Keratinocyte (primary cell): ENCODE results near the gene INHBE. TPM values are rescaled to one million over a fixed set of nuclear protein-coding genes. Genes with fewer than 3 reads are reported as not detected.

Experiments
- DNase-seq: peaks from one replicate; pipeline ENCODE4 v3.0.0-alpha.2; 2011; ENCODE audit warnings: low read depth, missing footprints, low spot score
- FAIRE-seq: peaks from 2 replicates; lab custom pipeline; 2011; peaks lifted over from hg19 to GRCh38; lab: Jason Lieb, UNC
- H2AFZ ChIP-seq: 2 replicates; pipeline ENCODE4 v1.6.0; 2012; ENCODE audit warnings: low read length, control low read depth, inconsistent platforms; ENCODE audit not compliant: control insufficient read depth
- H3K27ac ChIP-seq: 2 replicates; pipeline ENCODE4 v1.5.1; 2011; ENCODE audit warnings: low read length; ENCODE audit not compliant: control insufficient read depth, insufficient read depth
- H3K27me3 ChIP-seq: 3 replicates; pipeline ENCODE4 v1.6.0; 2011; ENCODE audit warnings: low read length; ENCODE audit not compliant: control insufficient read depth, insufficient read depth; ENCODE audit errors: extremely low read depth
- H3K36me3 ChIP-seq, 2 experiments: 2 replicates in 1 of 2; 3 replicates in 1 of 2; pipeline ENCODE4 v1.5.1; 2011; ENCODE audit warnings: low read length in 2 of 2, mild to moderate bottlenecking in 1 of 2; ENCODE audit not compliant: control insufficient read depth in 2 of 2, insufficient read depth in 2 of 2; ENCODE audit errors: extremely low read depth in 1 of 2
- H3K4me1 ChIP-seq: 3 replicates; pipeline ENCODE4 v1.5.1; 2011; ENCODE audit warnings: low read length; ENCODE audit not compliant: control insufficient read depth, insufficient read depth; ENCODE audit errors: extremely low read depth
- H3K4me2 ChIP-seq: 3 replicates; pipeline ENCODE4 v1.6.0; 2011; ENCODE audit warnings: low read depth, low read length; ENCODE audit not compliant: control insufficient read depth, insufficient read depth; ENCODE audit errors: extremely low read depth
- H3K4me3 ChIP-seq, 3 experiments: fragments of 200-600 bp in 1 of 3; sonication (generic) in 1 of 3; 2 replicates in 2 of 3; 3 replicates in 1 of 3; pipeline ENCODE4 v1.5.1; 2011 to 2016; ENCODE audit warnings: low read length in 3 of 3, mild to moderate bottlenecking in 3 of 3, control low read depth in 2 of 3, inconsistent platforms in 1 of 3, low read depth in 1 of 3, mixed read lengths in 1 of 3, mixed run types in 1 of 3, moderate library complexity in 1 of 3; ENCODE audit not compliant: control insufficient read depth in 2 of 3, insufficient read depth in 2 of 3; ENCODE audit errors: extremely low read depth in 1 of 3
- H3K79me2 ChIP-seq: 2 replicates; pipeline ENCODE4 v1.6.0; 2012; ENCODE audit warnings: low read length; ENCODE audit not compliant: control insufficient read depth, insufficient read depth
- H3K9ac ChIP-seq: 3 replicates; pipeline ENCODE4 v1.6.0; 2011; ENCODE audit warnings: low read length; ENCODE audit not compliant: control insufficient read depth, insufficient read depth; ENCODE audit errors: extremely low read depth
- H3K9me1 ChIP-seq: 3 replicates; pipeline ENCODE4 v1.6.0; 2011; ENCODE audit warnings: low read length; ENCODE audit not compliant: control insufficient read depth, insufficient read depth; ENCODE audit errors: extremely low read depth
- H3K9me3 ChIP-seq: 2 replicates; pipeline ENCODE4 v1.5.1; 2012; ENCODE audit warnings: low read depth, low read length; ENCODE audit not compliant: control insufficient read depth
- H4K20me1 ChIP-seq: 3 replicates; pipeline ENCODE4 v1.6.0; 2011; ENCODE audit warnings: low read length; ENCODE audit not compliant: control insufficient read depth, insufficient read depth; ENCODE audit errors: extremely low read depth
- EZH2 ChIP-seq: IDR thresholded peaks from one replicate; pipeline ENCODE4 v1.6.1; 2012; ENCODE audit warnings: inconsistent platforms, mild to moderate bottlenecking, low read length, moderate library complexity
- dilution Hi-C: fragments of 300-500 bp; cut with MboI; formaldehyde crosslinking; loops from one replicate; pipeline ENCODE4 v1.7.0; 2020; ENCODE audit warnings: low sequenced_read_pairs; ENCODE audit not compliant: extremely low pct_ligation_motif_present
- polyA plus RNA-seq, 5 experiments: library from polyadenylated mRNA; depleted of rRNA in 3 of 5; stranded (reverse) in 3 of 5; stranded (forward) in 1 of 5; unstranded in 1 of 5; fragments of >200 nt; gene quantifications; 1 replicate in 1 of 5; 2 replicates in 3 of 5; 3 replicates in 1 of 5; pipeline versions ENCODE4 v1.2.1 to v1.2.3, GENCODE V29; 2011 to 2012; ENCODE audit warnings: missing spikeins in 2 of 5, low read depth in 1 of 5, low replicate concordance in 1 of 5
- TF ChIP-seq, protein P1 (sequence below), 3 experiments: IDR thresholded peaks in 1 of 3; conservative IDR thresholded peaks in 1 of 3; optimal IDR thresholded peaks in 1 of 3; 2 replicates in 2 of 3; 3 replicates in 1 of 3; pipeline versions ENCODE3 to v1.5.1; 2011; ENCODE audit warnings: low read length in 3 of 3, mild to moderate bottlenecking in 3 of 3, moderate library complexity in 2 of 3, control low read depth in 1 of 3, inconsistent platforms in 1 of 3; ENCODE audit not compliant: insufficient read depth in 2 of 3; ENCODE audit errors: extremely low read depth in 1 of 3

The INHBE gene
- polyA plus RNA-seq, 1 donor (not counting 4 experiments of a cell fraction or from before 2014, with no cell fraction given) = not detected

DNA sequence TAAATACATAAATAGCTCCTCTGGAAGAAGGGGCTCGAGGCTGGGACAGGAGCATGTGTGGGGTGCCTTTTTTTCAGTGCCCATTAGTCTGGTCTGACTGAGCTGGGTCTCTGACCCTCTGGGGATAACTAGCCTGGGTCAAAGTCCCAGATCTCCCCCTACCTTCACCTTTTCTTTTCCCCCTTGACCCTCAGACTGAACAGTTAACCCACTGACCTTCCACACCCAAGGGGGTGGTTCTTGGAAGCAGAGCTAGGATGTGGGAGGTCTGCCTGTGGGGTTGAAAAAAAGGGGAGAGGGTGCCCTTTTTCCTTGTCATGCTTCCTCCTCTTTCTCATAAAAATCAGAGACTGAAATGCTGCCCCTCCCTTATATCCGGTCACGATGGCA is 3.6 kb downstream of the INHBE start:
- Histone ChIP-seq H3K4me2 (peak overlapping the region; percentile 93), H3K9me3 (no peaks in the 10 kb centered on the region), H3K4me3 (peak overlapping the region; percentile 50 to 96 (median 94)), H3K36me3 (no peaks in the 10 kb centered on the region), H3K27me3 (peaks cover 12% of the 10 kb centered on the region), H3K27ac (peak overlapping the region; percentile 91), H3K4me1 (peaks cover 44% of the 10 kb centered on the region), H3K79me2 (no peaks in the 10 kb centered on the region), H3K9me1 (no peaks in the 10 kb centered on the region), H2AFZ (peak overlapping the region; percentile 97), H4K20me1 (no peaks in the 10 kb centered on the region), H3K9ac (peak overlapping the region; percentile 76)
- dilution Hi-C loops = no loop called here
- DNase-seq (no peak), FAIRE-seq (no peak)
- no peak for TF ChIP-seq EZH2
- TF ChIP-seq, protein P1, sequence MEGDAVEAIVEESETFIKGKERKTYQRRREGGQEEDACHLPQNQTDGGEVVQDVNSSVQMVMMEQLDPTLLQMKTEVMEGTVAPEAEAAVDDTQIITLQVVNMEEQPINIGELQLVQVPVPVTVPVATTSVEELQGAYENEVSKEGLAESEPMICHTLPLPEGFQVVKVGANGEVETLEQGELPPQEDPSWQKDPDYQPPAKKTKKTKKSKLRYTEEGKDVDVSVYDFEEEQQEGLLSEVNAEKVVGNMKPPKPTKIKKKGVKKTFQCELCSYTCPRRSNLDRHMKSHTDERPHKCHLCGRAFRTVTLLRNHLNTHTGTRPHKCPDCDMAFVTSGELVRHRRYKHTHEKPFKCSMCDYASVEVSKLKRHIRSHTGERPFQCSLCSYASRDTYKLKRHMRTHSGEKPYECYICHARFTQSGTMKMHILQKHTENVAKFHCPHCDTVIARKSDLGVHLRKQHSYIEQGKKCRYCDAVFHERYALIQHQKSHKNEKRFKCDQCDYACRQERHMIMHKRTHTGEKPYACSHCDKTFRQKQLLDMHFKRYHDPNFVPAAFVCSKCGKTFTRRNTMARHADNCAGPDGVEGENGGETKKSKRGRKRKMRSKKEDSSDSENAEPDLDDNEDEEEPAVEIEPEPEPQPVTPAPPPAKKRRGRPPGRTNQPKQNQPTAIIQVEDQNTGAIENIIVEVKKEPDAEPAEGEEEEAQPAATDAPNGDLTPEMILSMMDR (optimal IDR thresholded peaks at IDR 0.05 in 1 of 3, IDR thresholded peaks at IDR 0.05 in 1 of 3, conservative IDR thresholded peaks at IDR 0.05 in 1 of 3; ENCODE audit: extremely low read depth in 1 of 3, insufficient read depth in 2 of 3, low read length in 3 of 3) = no peak

- H3K9ac ChIP-seq = peak overlapping the region; percentile 76
- no peaks in the 10 kb centered on the region for H3K79me2 ChIP-seq
- H3K4me1 ChIP-seq = peaks cover 44% of the 10 kb centered on the region
- dilution Hi-C loops = no loop called here
- H3K27ac ChIP-seq = peak overlapping the region; percentile 91
- H3K4me3 ChIP-seq = peak overlapping the region; percentile 50 to 96 (median 94)
- DNase-seq (peak; percentile 85), FAIRE-seq (peak; percentile 77)
- no peaks in the 10 kb centered on the region for H3K36me3 ChIP-seq
- TF ChIP-seq EZH2 = no peak
- TF ChIP-seq, protein P1 (optimal IDR thresholded peaks at IDR 0.05 in 1 of 3, IDR thresholded peaks at IDR 0.05 in 1 of 3, conservative IDR thresholded peaks at IDR 0.05 in 1 of 3; ENCODE audit: extremely low read depth in 1 of 3, insufficient read depth in 2 of 3, low read length in 3 of 3) = peak; percentile 85 to 91 (median 91)
- H3K27me3 ChIP-seq = peaks cover 16% of the 10 kb centered on the region
- no peaks in the 10 kb centered on the region for H3K9me1 ChIP-seq
- H2AFZ ChIP-seq = peak overlapping the region; percentile 97
- H3K4me2 ChIP-seq = peak overlapping the region; percentile 93
- H3K9me3 ChIP-seq = no peaks in the 10 kb centered on the region
- H4K20me1 ChIP-seq = no peaks in the 10 kb centered on the region
Measured at GRCh38 chr12:57459055-57459749, 4.1 kb downstream of the INHBE start.
